Measurements from ENCODE around the gene MIPOL1.

- TF ChIP-seq, protein P1, sequence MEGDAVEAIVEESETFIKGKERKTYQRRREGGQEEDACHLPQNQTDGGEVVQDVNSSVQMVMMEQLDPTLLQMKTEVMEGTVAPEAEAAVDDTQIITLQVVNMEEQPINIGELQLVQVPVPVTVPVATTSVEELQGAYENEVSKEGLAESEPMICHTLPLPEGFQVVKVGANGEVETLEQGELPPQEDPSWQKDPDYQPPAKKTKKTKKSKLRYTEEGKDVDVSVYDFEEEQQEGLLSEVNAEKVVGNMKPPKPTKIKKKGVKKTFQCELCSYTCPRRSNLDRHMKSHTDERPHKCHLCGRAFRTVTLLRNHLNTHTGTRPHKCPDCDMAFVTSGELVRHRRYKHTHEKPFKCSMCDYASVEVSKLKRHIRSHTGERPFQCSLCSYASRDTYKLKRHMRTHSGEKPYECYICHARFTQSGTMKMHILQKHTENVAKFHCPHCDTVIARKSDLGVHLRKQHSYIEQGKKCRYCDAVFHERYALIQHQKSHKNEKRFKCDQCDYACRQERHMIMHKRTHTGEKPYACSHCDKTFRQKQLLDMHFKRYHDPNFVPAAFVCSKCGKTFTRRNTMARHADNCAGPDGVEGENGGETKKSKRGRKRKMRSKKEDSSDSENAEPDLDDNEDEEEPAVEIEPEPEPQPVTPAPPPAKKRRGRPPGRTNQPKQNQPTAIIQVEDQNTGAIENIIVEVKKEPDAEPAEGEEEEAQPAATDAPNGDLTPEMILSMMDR (conservative IDR thresholded peaks at IDR 0.05; ENCODE audit: low read length), result no peak
- no peak for TF ChIP-seq EZH2phosphoT487 (IDR thresholded peaks at IDR 0.05; ENCODE audit: borderline replicate concordance, low read depth, low read length)
Measured at GRCh38 chr14:37599507-37600368, 402.0 kb downstream of the MIPOL1 start.
